HCT116 (cell line): ENCODE data around the gene ENOX1.

Experiments
- EZH2 ChIP-seq: fragments of 200-600 bp; sonication (generic); IDR thresholded peaks from 2 replicates; pipeline ENCODE4 v1.6.1; 2017; ENCODE audit warnings: antibody characterized with exemption, mixed run types
- EZH2phosphoT487 ChIP-seq: fragments of 200-600 bp; IDR thresholded peaks from 2 replicates; pipeline ENCODE4 v1.6.1; 2018; ENCODE audit warnings: antibody characterized with exemption, borderline replicate concordance
- MAX ChIP-seq: IDR thresholded peaks from 2 replicates; pipeline ENCODE4 v1.6.1; 2012
- POLR2A ChIP-seq: IDR thresholded peaks from 2 replicates; pipeline ENCODE4 v1.7.0; 2011; ENCODE audit warnings: borderline replicate concordance; ENCODE audit not compliant: insufficient read depth, insufficient read length; ENCODE audit errors: extremely low read depth
- POLR2AphosphoS5 ChIP-seq: IDR thresholded peaks from 2 replicates; pipeline ENCODE4 v1.6.1; 2011; ENCODE audit warnings: mild to moderate bottlenecking, low read depth, low read length, moderate library complexity
- RAD21 ChIP-seq: IDR thresholded peaks from 2 replicates; pipeline ENCODE4 v1.6.1; 2012; ENCODE audit warnings: low read depth, mild to moderate bottlenecking
- TF ChIP-seq, protein P1 (sequence below), 3 experiments: fragments of 200-600 bp in 1 of 3; sonication (generic) in 1 of 3; IDR thresholded peaks in 2 of 3; conservative IDR thresholded peaks in 1 of 3; 2 replicates each; pipeline ENCODE4 v1.5.1; 2012 to 2017; ENCODE audit warnings: low read depth in 2 of 3, low read length in 2 of 3, antibody characterized with exemption in 1 of 3, borderline replicate concordance in 1 of 3, control low read depth in 1 of 3, mild to moderate bottlenecking in 1 of 3, mixed read lengths in 1 of 3, mixed run types in 1 of 3, moderate library complexity in 1 of 3; ENCODE audit not compliant: insufficient read depth in 1 of 3

- TF ChIP-seq, protein P1, sequence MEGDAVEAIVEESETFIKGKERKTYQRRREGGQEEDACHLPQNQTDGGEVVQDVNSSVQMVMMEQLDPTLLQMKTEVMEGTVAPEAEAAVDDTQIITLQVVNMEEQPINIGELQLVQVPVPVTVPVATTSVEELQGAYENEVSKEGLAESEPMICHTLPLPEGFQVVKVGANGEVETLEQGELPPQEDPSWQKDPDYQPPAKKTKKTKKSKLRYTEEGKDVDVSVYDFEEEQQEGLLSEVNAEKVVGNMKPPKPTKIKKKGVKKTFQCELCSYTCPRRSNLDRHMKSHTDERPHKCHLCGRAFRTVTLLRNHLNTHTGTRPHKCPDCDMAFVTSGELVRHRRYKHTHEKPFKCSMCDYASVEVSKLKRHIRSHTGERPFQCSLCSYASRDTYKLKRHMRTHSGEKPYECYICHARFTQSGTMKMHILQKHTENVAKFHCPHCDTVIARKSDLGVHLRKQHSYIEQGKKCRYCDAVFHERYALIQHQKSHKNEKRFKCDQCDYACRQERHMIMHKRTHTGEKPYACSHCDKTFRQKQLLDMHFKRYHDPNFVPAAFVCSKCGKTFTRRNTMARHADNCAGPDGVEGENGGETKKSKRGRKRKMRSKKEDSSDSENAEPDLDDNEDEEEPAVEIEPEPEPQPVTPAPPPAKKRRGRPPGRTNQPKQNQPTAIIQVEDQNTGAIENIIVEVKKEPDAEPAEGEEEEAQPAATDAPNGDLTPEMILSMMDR (IDR thresholded peaks at IDR 0.05 in 2 of 3, conservative IDR thresholded peaks at IDR 0.05 in 1 of 3; ENCODE audit: borderline replicate concordance in 1 of 3, insufficient read depth in 1 of 3, low read depth in 2 of 3, low read length in 2 of 3): no peak
- TF ChIP-seq POLR2A (no peak), RAD21 (no peak), MAX (no peak), POLR2AphosphoS5 (no peak), EZH2phosphoT487 (no peak), EZH2 (no peak)
Measured at GRCh38 chr13:43742911-43743310, 43.9 kb downstream of the ENOX1 start.
